Upper lobe of left lung (tissue), 6 donors: ENCODE measurements around the gene NXF1. TPM values are rescaled to one million over a fixed set of nuclear protein-coding genes. Genes with fewer than 3 reads are reported as not detected.

Experiments
- ATAC-seq, 2 donors: fragments of 200-7000 bp; cut with Tn5 transposase; one replicate each; pipeline ENCODE4 v1.9.1; 2022; ENCODE audit warnings: mild to moderate bottlenecking in 2 of 2, moderate library complexity in 2 of 2; ENCODE audit not compliant: low FRiP score in 2 of 2
- DNase-seq, 2 donors: peaks; one replicate each; pipeline ENCODE4 v3.0.0-alpha.2; 2019 to 2020
- H3K27ac ChIP-seq, 4 donors: fragments of 200-600 bp; sonication (generic); one replicate each; pipeline ENCODE4 v1.5.1; 2016 to 2019
- H3K27me3 ChIP-seq, 4 donors: fragments of 200-600 bp; sonication (generic); one replicate each; pipeline ENCODE4 v1.5.1; 2017 to 2019
- H3K36me3 ChIP-seq, 4 donors: fragments of 200-600 bp; sonication (generic); one replicate each; pipeline ENCODE4 v1.5.1; 2016 to 2019
- H3K4me1 ChIP-seq, 4 donors: fragments of 200-600 bp; sonication (generic); one replicate each; pipeline ENCODE4 v1.5.1; 2018 to 2019
- H3K4me3 ChIP-seq, 4 donors: fragments of 200-600 bp; sonication (generic); one replicate each; pipeline ENCODE4 v1.5.1; 2017 to 2019; ENCODE audit warnings: mild to moderate bottlenecking in 2 of 4, moderate library complexity in 1 of 4
- H3K9me3 ChIP-seq, 4 donors: fragments of 200-600 bp; sonication (generic); one replicate each; pipeline ENCODE4 v1.5.1; 2018 to 2019
- EP300 ChIP-seq, 4 donors: sonication (generic); formaldehyde crosslinking; IDR thresholded peaks; one replicate each; pipeline ENCODE4 v1.5.1; 2017; ENCODE audit warnings: antibody characterized with exemption in 4 of 4, control low read depth in 2 of 4
- POLR2A ChIP-seq, 4 donors: fragments of 450-650 bp; IDR thresholded peaks; one replicate each; pipeline ENCODE4 v1.5.1; 2016 to 2017; ENCODE audit warnings: antibody characterized with exemption in 4 of 4, mild to moderate bottlenecking in 2 of 4
- POLR2AphosphoS5 ChIP-seq, 2 donors: sonication (generic); formaldehyde crosslinking; IDR thresholded peaks; one replicate each; pipeline ENCODE4 v1.5.1; 2017; ENCODE audit warnings: antibody characterized with exemption in 2 of 2
- WGBS, 2 donors: methylation state at CpG; one replicate each; pipeline ENCODE4 v1.1.5; 2017 to 2018; 5-methylcytosine and 5-hydroxymethylcytosine counted together
- total RNA-seq, 6 donors: library from RNA; depleted of rRNA in 4 of 6; stranded (reverse); fragments of >200 nt in 4 of 6; gene quantifications; one replicate each; pipeline versions ENCODE4 v1.1.0 to v1.2.1, GENCODE V29; 2016 to 2021
- TF ChIP-seq, protein P1 (sequence below), 6 experiments: fragments of 450-650 bp in 4 of 6; fragments of 200-600 bp in 2 of 6; sonication (generic) in 2 of 6; IDR thresholded peaks; one replicate each; pipeline ENCODE4 v1.5.1; 2016 to 2019; ENCODE audit warnings: antibody characterized with exemption in 6 of 6
- donor health status: DM: no; HTN: no; CAD: no; lungs with moderate emphysema.
- donor health status: DM: no; HTN: yes; CAD: no; lungs with severe emphysema.

The NXF1 gene
- total RNA-seq, 6 donors from 2014 or later = 56.1 to 215 (median 81.2) TPM

DNA sequence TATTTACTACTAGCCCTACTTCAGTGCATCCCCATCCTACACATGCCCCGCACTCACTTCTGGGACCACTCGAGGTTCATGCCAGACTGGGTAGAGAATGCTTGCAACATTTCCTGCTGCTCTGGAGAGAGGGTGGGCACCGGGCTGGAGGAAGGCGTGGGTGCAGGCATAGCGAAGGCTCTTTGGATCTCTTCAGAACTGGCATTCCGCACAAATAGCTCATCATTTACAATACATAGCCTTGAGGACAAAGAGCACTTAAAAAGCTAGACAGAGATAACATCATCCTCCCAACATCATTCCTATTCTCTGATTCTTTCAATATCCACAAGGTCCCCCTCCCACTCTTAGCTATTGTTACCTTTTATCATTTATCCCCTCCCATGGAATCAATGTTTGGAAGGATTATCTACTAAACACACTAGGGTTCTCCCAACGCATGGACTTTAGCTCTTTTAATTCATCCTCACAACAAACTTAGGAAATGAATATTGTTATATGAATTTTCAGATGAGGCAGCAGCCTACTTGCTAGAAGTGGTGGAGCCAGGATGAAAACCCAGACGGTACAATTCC is 11.0 kb downstream of the NXF1 start:
- H3K9me3 ChIP-seq = no peaks in the 10 kb centered on the region
- peaks cover 22 to 39% (median 25%) of the 10 kb centered on the region in 4 donors for H3K4me1 ChIP-seq
- H3K27me3 ChIP-seq = no peaks in the 10 kb centered on the region
- TF ChIP-seq EP300 (IDR thresholded peaks at IDR 0.05) (no peak), POLR2A (IDR thresholded peaks at IDR 0.05) (no peak), POLR2AphosphoS5 (IDR thresholded peaks at IDR 0.05) (no peak)
- TF ChIP-seq, protein P1, sequence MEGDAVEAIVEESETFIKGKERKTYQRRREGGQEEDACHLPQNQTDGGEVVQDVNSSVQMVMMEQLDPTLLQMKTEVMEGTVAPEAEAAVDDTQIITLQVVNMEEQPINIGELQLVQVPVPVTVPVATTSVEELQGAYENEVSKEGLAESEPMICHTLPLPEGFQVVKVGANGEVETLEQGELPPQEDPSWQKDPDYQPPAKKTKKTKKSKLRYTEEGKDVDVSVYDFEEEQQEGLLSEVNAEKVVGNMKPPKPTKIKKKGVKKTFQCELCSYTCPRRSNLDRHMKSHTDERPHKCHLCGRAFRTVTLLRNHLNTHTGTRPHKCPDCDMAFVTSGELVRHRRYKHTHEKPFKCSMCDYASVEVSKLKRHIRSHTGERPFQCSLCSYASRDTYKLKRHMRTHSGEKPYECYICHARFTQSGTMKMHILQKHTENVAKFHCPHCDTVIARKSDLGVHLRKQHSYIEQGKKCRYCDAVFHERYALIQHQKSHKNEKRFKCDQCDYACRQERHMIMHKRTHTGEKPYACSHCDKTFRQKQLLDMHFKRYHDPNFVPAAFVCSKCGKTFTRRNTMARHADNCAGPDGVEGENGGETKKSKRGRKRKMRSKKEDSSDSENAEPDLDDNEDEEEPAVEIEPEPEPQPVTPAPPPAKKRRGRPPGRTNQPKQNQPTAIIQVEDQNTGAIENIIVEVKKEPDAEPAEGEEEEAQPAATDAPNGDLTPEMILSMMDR (IDR thresholded peaks at IDR 0.05) = no peak
- no peak for ATAC-seq
- H3K27ac ChIP-seq = no peak overlapping the region
- no peak for DNase-seq
- WGBS, 2 donors = 80 to 88% methylated on average over 8 of the region's 8 CpGs
- H3K4me3 ChIP-seq = no peak overlapping the region
- H3K36me3 ChIP-seq = peaks cover 49 to 84% (median 70%) of the 10 kb centered on the region in 4 donors

DNA sequence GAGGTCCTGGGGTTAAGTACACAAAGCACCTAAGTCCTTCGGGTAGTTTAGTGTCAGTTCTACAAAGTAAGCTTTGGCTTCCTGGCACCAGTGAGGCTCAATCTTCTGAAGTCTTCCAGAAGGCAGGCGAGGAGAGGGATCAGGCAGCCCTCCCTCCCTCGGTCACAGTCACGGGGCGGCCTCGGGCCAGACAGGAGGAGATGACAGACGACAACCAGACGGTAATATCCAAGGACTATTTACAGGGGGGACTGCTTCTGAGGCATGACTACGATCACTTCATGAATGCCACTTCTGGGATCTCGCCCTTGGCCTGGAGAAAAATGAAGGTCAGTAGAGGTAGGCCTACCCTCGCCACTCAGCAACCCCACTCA is 13.1 kb downstream of the NXF1 start:
- TF ChIP-seq, protein P1 (IDR thresholded peaks at IDR 0.05) = no peak
- TF ChIP-seq POLR2AphosphoS5 (IDR thresholded peaks at IDR 0.05) (no peak), EP300 (IDR thresholded peaks at IDR 0.05) (no peak), POLR2A (IDR thresholded peaks at IDR 0.05) (no peak)
- peaks cover 29 to 70% (median 51%) of the 10 kb centered on the region in 4 donors for H3K36me3 ChIP-seq
- no peaks in the 10 kb centered on the region for H3K9me3 ChIP-seq
- H3K4me1 ChIP-seq = peaks cover 35 to 58% (median 38%) of the 10 kb centered on the region in 4 donors
- DNase-seq = peak in 1 of 2 donors; percentile 60
- no peak for ATAC-seq
- H3K4me3 ChIP-seq = peak overlapping the region in 3 of 4 donors; percentile 70 to 96 (median 88)
- no peaks in the 10 kb centered on the region for H3K27me3 ChIP-seq
- peak overlapping the region; percentile 87 to 90 (median 90) for H3K27ac ChIP-seq
- WGBS, 2 donors = 25 to 30% methylated on average over 10 to 11 of the region's 11 CpGs

GRCh38 chr11:62791501-62792201 is 13.6 kb downstream of the NXF1 start, which contains the start of gene TMEM223:
TSS of gene TMEM223 (minus strand) at chr11:62792006. CDS start at chr11:62791994, 12 bp downstream.
- 0 to 1% methylated on average over 15 to 19 of the region's 58 CpGs for WGBS, 2 donors
- Histone ChIP-seq H3K27ac (peak within 1 kb of the TSS; percentile 87 to 90 (median 90)), H3K36me3 (peaks cover 26 to 64% (median 46%) of the 10 kb centered on the region in 4 donors)

DNA sequence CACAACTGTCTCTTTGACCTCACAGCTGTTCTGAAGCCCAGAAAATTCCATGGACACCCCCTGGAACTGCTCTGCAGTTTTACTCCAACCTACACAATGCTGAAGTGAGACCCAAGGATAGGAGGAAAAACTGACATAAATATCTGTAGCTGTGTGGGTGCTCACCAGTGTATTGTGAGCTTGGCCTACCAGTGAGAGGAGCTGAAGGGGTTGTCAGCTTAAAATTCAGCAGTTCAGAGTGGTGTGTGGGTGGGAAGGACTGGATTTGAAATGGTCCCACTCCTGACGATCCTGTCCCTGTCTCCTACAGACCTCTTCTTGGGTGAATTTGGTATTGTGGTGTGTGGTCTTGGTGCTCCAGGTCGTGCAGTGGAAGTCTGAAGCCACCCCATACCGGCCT is 15.7 kb downstream of the NXF1 start:
- ATAC-seq (no peak), DNase-seq (no peak)
- TF ChIP-seq, protein P1 (IDR thresholded peaks at IDR 0.05) = no peak
- TF ChIP-seq POLR2AphosphoS5 (IDR thresholded peaks at IDR 0.05) (no peak), POLR2A (IDR thresholded peaks at IDR 0.05) (no peak), EP300 (IDR thresholded peaks at IDR 0.05) (no peak)
- 53 to 73% methylated on average over 3 of the region's 3 CpGs for WGBS, 2 donors
- no peak overlapping the region for H3K4me3 ChIP-seq
- H3K9me3 ChIP-seq = no peaks in the 10 kb centered on the region
- H3K27ac ChIP-seq = peak overlapping the region in 2 of 4 donors; percentile 90
- no peaks in the 10 kb centered on the region for H3K27me3 ChIP-seq
- H3K4me1 ChIP-seq = peaks cover 43 to 67% (median 46%) of the 10 kb centered on the region in 4 donors
- H3K36me3 ChIP-seq = peaks cover 9 to 51% (median 25%) of the 10 kb centered on the region in 4 donors

More at GRCh38 chr11:62791501-62792201, 13.6 kb downstream of the NXF1 start, which contains the start of gene TMEM223:
- ATAC-seq (peak; percentile 92 to 94), DNase-seq (peak; percentile 89 to 97)
- H3K27me3 ChIP-seq = no peaks in the 10 kb centered on the region
- peak within 1 kb of the TSS; percentile 66 to 96 (median 79) for H3K4me3 ChIP-seq
- TF ChIP-seq POLR2AphosphoS5 (IDR thresholded peaks at IDR 0.05) = peak; percentile 73 to 80
- TF ChIP-seq POLR2A (IDR thresholded peaks at IDR 0.05) = peak in 3 of 4 donors; percentile 60 to 91 (median 70)
- TF ChIP-seq EP300 (IDR thresholded peaks at IDR 0.05) = no peak
- TF ChIP-seq, protein P1 (IDR thresholded peaks at IDR 0.05) = peak in 4 of 6 experiments; percentile 22 to 46 (median 30)
- H3K9me3 ChIP-seq = no peaks in the 10 kb centered on the region
- H3K4me1 ChIP-seq = peaks cover 35 to 58% (median 38%) of the 10 kb centered on the region in 4 donors
